ENCODE results near the gene ZNF436. TPM values are rescaled to one million over a fixed set of nuclear protein-coding genes. Genes with fewer than 3 reads are reported as not detected.
"Not testable (repeated sequence)": the region's sequence is repeated elsewhere in the genome, so short reads cannot be mapped to it uniquely, and the experiment has no call there.

The ZNF436 gene
- total RNA-seq, 4 donors from 2014 or later = 11.2 to 13.3 (median 12.0) TPM

DNA sequence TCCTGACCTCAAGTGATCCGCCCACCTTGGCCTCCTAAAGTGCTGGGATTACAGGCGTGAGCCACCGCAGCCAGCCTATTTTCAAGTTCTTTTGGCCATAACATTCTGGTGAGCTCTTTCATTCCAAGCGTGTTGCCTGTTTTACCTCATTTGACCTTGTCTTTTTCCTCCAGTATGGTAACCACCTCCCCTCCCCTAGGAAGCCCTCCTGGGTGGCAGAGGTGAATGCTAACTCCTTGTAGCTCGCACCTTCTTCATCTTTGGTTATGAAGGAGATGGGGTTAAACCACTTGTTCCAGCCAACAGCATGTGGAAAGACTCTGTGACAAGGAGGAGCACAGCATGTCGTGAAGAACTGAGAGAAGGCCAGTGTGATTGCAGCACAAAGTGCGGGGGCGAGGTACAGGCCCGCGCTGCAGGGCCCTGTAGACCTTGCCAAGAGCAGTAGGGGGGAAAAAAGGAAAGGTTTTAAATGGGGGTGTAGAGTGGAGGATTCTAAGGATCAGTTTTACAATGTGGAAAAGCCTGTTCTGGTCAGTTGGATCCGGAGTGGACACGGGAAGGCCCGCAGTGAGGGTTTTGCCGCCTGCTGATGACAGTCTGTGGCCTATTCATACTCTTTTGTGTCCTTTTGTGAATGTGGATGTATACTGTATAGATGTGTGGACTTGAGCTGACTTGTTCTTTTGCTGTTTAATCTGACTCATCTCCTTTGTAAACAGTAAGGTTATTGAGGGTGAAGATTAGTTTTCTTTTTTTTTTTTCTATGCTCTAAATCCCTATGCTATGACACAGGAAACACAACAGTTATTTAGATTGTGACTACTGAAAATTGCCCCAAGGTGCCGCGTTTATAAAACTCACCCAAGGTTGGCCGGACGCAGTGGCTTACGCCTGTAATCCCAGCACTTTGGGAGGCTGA is 7.5 kb upstream of the ZNF436 start:
- no peaks in the 10 kb centered on the region for H3K9me3 ChIP-seq
- TF ChIP-seq, protein P1, sequence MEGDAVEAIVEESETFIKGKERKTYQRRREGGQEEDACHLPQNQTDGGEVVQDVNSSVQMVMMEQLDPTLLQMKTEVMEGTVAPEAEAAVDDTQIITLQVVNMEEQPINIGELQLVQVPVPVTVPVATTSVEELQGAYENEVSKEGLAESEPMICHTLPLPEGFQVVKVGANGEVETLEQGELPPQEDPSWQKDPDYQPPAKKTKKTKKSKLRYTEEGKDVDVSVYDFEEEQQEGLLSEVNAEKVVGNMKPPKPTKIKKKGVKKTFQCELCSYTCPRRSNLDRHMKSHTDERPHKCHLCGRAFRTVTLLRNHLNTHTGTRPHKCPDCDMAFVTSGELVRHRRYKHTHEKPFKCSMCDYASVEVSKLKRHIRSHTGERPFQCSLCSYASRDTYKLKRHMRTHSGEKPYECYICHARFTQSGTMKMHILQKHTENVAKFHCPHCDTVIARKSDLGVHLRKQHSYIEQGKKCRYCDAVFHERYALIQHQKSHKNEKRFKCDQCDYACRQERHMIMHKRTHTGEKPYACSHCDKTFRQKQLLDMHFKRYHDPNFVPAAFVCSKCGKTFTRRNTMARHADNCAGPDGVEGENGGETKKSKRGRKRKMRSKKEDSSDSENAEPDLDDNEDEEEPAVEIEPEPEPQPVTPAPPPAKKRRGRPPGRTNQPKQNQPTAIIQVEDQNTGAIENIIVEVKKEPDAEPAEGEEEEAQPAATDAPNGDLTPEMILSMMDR (IDR thresholded peaks at IDR 0.05) = no peak
- TF ChIP-seq POLR2A (IDR thresholded peaks at IDR 0.05) = no peak
- H3K27ac ChIP-seq = peak overlapping the region; percentile 53 to 83 (median 68)
- H3K4me1 ChIP-seq = peaks cover 0 to 20% (median 0%) of the 10 kb centered on the region in 4 donors
- no peaks in the 10 kb centered on the region for H3K36me3 ChIP-seq
- peak in 2 of 3 donors; percentile 66 for DNase-seq
- H3K4me3 ChIP-seq = no peak overlapping the region
- no peaks in the 10 kb centered on the region for H3K27me3 ChIP-seq

DNA sequence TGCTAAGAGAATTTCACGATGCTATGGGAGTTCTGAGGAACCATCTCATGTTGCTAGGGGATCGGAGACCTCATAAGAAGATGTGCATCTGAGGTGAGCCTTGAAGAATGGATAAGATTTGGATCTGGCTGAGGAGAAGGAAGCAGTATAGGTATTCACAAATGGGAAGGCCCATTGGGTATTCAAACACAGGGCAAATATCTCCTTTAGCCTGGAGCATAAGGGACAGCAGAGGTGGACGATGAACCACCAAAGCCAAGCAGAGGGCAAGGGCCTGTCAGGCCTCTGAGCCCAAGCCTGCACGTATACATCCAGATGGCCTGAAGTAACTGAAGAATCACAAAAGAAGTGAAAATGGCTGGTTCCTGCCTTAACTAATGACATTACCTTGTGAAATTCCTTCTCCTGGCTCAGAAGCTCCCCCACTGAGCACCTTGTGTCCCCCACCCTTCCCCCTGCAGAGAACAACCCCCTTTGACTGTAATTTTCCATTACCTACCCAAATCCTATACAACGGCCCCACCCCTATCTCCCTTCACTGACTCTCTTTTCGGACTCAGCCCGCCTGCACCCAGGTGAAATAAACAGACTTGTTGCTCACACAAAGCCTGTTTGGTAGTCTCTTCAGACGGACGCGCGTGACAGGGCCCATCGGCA is 4.6 kb upstream of the ZNF436 start:
- not testable (repeated sequence) for H3K27me3 ChIP-seq, H3K4me3 ChIP-seq, H3K9me3 ChIP-seq, DNase-seq, H3K36me3 ChIP-seq, H3K27ac ChIP-seq
- peaks cover 3 to 38% (median 5%) of the 10 kb centered on the region in 4 donors for H3K4me1 ChIP-seq

DNA sequence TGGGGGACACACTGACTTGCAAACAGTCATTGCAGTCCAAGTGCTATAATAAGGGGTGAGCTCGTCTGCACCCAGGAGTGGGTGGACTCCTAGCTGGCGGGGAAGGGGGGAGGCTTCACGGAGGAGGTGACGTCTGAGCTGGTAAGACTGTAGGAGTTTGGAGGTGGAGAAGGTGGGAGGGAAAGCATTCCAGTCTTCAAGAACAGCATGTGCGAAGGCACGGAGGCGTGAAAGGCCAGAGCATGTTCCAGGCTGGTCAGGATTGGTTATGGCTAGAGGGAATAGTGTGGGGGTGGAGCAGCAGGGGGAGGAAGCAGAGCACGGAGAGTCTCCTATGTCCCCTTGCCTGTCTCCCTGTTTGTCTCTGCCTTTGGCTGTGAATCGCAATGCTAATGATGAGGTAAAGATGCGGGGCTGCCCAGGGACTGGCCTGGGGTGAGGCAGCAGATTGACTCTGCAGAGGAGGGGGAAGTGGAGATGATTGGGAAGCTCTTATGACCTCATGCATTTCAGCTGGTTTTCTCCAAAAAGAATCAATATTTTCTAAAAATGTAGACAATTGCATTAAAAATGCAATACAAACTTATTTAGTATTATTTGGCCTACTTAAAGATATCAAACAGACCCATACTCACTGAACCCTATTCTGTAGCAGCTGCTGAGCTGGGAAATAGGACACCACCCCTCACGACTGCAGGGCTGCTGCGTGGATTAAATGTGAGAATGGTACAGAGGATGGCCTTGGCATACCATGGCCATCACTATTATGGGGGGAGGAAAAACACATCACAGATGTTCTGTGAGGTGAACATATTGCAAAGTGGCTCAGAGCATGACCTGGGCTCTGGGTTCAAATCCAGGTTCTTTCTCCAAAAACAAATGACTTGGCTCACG is 2.6 kb upstream of the ZNF436 start:
- Histone ChIP-seq H3K4me3 (no peak overlapping the region), H3K36me3 (no peaks in the 10 kb centered on the region), H3K4me1 (peaks cover 3 to 32% (median 5%) of the 10 kb centered on the region in 4 donors), H3K27me3 (no peaks in the 10 kb centered on the region), H3K9me3 (no peaks in the 10 kb centered on the region), H3K27ac (no peak overlapping the region)
- no peak for TF ChIP-seq POLR2A (IDR thresholded peaks at IDR 0.05)
- TF ChIP-seq, protein P1 (IDR thresholded peaks at IDR 0.05) = no peak
- DNase-seq = no peak

DNA sequence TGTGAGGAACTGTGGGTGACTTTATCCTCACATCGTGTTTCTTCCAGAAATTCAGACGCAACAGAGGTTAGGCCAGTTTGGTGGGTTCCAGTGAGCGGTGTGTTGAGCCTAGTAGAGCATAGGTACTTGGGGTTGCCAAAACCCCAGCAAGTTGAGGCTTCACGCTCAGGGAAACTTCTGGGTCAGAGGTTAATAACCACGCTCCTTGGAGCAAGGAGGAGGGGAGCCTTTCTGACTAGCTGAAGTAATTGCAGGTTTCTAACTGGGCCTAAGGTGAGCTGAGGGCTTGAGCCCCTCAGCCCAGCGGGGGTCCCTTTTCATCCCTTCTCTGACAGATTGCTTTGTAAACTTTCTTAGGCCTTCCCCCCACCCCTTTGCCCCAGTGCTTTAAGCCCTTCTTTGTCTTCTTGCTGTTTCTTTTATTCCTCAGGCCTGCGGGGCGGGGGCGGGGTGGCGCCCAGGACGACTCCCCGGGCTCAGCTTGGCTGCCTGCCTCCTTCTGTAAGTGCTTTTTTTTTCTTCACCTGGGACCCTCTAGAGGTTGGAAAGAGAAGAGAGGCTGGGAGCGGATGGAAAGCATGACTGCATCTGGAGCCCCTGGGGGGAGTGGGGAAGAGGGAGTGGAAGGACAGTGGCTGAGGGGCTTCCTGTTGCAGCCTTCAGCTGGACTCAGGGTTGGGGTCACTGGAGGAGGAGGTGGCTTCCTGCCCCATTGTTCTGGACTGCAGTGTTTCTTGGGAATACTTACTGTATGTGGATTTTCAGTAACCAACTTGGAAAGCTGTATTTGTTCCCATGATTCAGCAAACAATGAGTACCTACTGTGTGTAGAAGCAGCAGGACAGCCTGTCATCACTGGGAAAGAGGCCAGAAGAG is 1.3 kb upstream of the ZNF436 start:
- Histone ChIP-seq H3K36me3 (peaks cover 0 to 5% (median 0%) of the 10 kb centered on the region in 3 donors), H3K4me3 (no peak overlapping the region), H3K27me3 (no peaks in the 10 kb centered on the region), H3K27ac (peak overlapping the region in 3 of 4 donors; percentile 3 to 100 (median 94)), H3K9me3 (no peaks in the 10 kb centered on the region), H3K4me1 (peaks cover 3 to 36% (median 5%) of the 10 kb centered on the region in 4 donors)
- TF ChIP-seq, protein P1 (IDR thresholded peaks at IDR 0.05) = no peak
- no peak for TF ChIP-seq POLR2A (IDR thresholded peaks at IDR 0.05)
- DNase-seq = no peak

DNA sequence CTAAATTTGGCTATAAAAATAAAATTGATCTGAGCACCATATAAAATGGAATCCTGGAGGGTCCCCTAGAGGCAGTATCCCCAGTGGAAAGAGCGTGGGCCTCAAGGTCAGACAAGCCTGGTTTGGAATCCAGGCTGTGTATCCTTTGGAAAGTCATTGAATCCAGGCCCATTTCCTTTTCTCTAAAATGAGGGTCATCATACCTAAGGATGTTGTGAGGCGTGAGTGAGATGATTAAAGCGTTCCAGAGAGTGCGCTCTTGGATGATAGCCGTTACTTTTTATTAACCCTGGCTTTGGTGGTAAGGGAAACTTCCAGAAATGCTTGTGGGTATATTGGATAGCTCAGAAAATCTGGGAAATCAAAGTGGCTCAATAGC is 683 bp upstream of the ZNF436 start:
- Histone ChIP-seq H3K36me3 (peaks cover 0 to 11% (median 0%) of the 10 kb centered on the region in 3 donors), H3K4me3 (peak overlapping the region in 2 of 4 donors; percentile 70 to 85), H3K27me3 (no peaks in the 10 kb centered on the region), H3K27ac (peak overlapping the region; percentile 94 to 100 (median 96)), H3K9me3 (peaks cover 0 to 4% (median 0%) of the 10 kb centered on the region in 4 donors), H3K4me1 (peaks cover 3 to 36% (median 5%) of the 10 kb centered on the region in 4 donors)
- no peak for TF ChIP-seq POLR2A (IDR thresholded peaks at IDR 0.05)
- TF ChIP-seq, protein P1 (IDR thresholded peaks at IDR 0.05) = no peak
- no peak for DNase-seq

Data from Peyer's patch (tissue), 4 donors.